Measurements from ENCODE around the gene GALNT4.

GALNT4 gene

GRCh38 chr12:89524541-89525304, at the start of gene GALNT4:
TSS of gene GALNT4 (minus strand) at chr12:89524796. CDS start at chr12:89524549, 247 bp downstream.
- H3K27ac ChIP-seq (ENCODE audit: low read depth in 2 of 2, low read length in 2 of 2) = peak within 1 kb of the TSS; percentile 91 to 92
- H3K9ac ChIP-seq (ENCODE audit: low read depth in 1 of 2, low read length in 2 of 2) = peak within 1 kb of the TSS; percentile 95 to 97
- no peaks in the 10 kb centered on the region for H3K9me3 ChIP-seq (ENCODE audit: control insufficient read depth in 2 of 2, low read length in 2 of 2)
- H3K36me3 ChIP-seq (ENCODE audit: control insufficient read depth in 2 of 2, insufficient read depth in 2 of 2, low read length in 2 of 2) = no peaks in the 10 kb centered on the region
- peaks cover 19 to 23% of the 10 kb centered on the region in 2 donors for H3K4me1 ChIP-seq (ENCODE audit: control insufficient read depth in 2 of 2, insufficient read depth in 2 of 2, low read length in 2 of 2)
- peak within 1 kb of the TSS; percentile 95 to 99 for H3K4me3 ChIP-seq (ENCODE audit: low read length in 2 of 2)
- H3K27me3 ChIP-seq (ENCODE audit: control insufficient read depth in 2 of 2, insufficient read depth in 2 of 2, low read length in 2 of 2) = no peaks in the 10 kb centered on the region

- H3K36me3 ChIP-seq (ENCODE audit: control insufficient read depth in 2 of 2, insufficient read depth in 2 of 2, low read length in 2 of 2) = no peaks in the 10 kb centered on the region
- H3K27me3 ChIP-seq (ENCODE audit: control insufficient read depth in 2 of 2, insufficient read depth in 2 of 2, low read length in 2 of 2) = no peaks in the 10 kb centered on the region
These were observed 48.6 kb upstream of the GALNT4 start for GRCh38 chr12:89573051-89573810.

GRCh38 chr12:89571491-89572195, 47.0 kb upstream of the GALNT4 start:
- H3K27ac ChIP-seq (ENCODE audit: low read depth in 2 of 2, low read length in 2 of 2) = no peak overlapping the region
- H3K27me3 ChIP-seq (ENCODE audit: control insufficient read depth in 2 of 2, insufficient read depth in 2 of 2, low read length in 2 of 2) = no peaks in the 10 kb centered on the region
- H3K36me3 ChIP-seq (ENCODE audit: control insufficient read depth in 2 of 2, insufficient read depth in 2 of 2, low read length in 2 of 2) = no peaks in the 10 kb centered on the region
- H3K9me3 ChIP-seq (ENCODE audit: control insufficient read depth in 2 of 2, low read length in 2 of 2) = no peaks in the 10 kb centered on the region
- H3K4me1 ChIP-seq (ENCODE audit: control insufficient read depth in 2 of 2, insufficient read depth in 2 of 2, low read length in 2 of 2) = no peaks in the 10 kb centered on the region
- H3K9ac ChIP-seq (ENCODE audit: low read depth in 1 of 2, low read length in 2 of 2) = no peak overlapping the region
- H3K4me3 ChIP-seq (ENCODE audit: low read length in 2 of 2) = no peak overlapping the region

More at GRCh38 chr12:89573051-89573810, 48.6 kb upstream of the GALNT4 start:
- Histone ChIP-seq H3K9me3 (ENCODE audit: control insufficient read depth in 2 of 2, low read length in 2 of 2) (no peaks in the 10 kb centered on the region), H3K9ac (ENCODE audit: low read depth in 1 of 2, low read length in 2 of 2) (no peak overlapping the region), H3K4me1 (ENCODE audit: control insufficient read depth in 2 of 2, insufficient read depth in 2 of 2, low read length in 2 of 2) (no peaks in the 10 kb centered on the region), H3K4me3 (ENCODE audit: low read length in 2 of 2) (no peak overlapping the region), H3K27ac (ENCODE audit: low read depth in 2 of 2, low read length in 2 of 2) (no peak overlapping the region)

GRCh38 chr12:89568484-89568883, 43.9 kb upstream of the GALNT4 start:
- Histone ChIP-seq H3K9me3 (ENCODE audit: control insufficient read depth in 2 of 2, low read length in 2 of 2) (no peaks in the 10 kb centered on the region), H3K27ac (ENCODE audit: low read depth in 2 of 2, low read length in 2 of 2) (no peak overlapping the region), H3K9ac (ENCODE audit: low read depth in 1 of 2, low read length in 2 of 2) (no peak overlapping the region), H3K36me3 (ENCODE audit: control insufficient read depth in 2 of 2, insufficient read depth in 2 of 2, low read length in 2 of 2) (no peaks in the 10 kb centered on the region), H3K4me3 (ENCODE audit: low read length in 2 of 2) (no peak overlapping the region), H3K27me3 (ENCODE audit: control insufficient read depth in 2 of 2, insufficient read depth in 2 of 2, low read length in 2 of 2) (no peaks in the 10 kb centered on the region), H3K4me1 (ENCODE audit: control insufficient read depth in 2 of 2, insufficient read depth in 2 of 2, low read length in 2 of 2) (no peaks in the 10 kb centered on the region)

- Histone ChIP-seq H3K27ac (ENCODE audit: low read depth in 2 of 2, low read length in 2 of 2) (no peak overlapping the region), H3K4me1 (ENCODE audit: control insufficient read depth in 2 of 2, insufficient read depth in 2 of 2, low read length in 2 of 2) (no peaks in the 10 kb centered on the region), H3K27me3 (ENCODE audit: control insufficient read depth in 2 of 2, insufficient read depth in 2 of 2, low read length in 2 of 2) (no peaks in the 10 kb centered on the region), H3K4me3 (ENCODE audit: low read length in 2 of 2) (no peak overlapping the region), H3K36me3 (ENCODE audit: control insufficient read depth in 2 of 2, insufficient read depth in 2 of 2, low read length in 2 of 2) (no peaks in the 10 kb centered on the region), H3K9me3 (ENCODE audit: control insufficient read depth in 2 of 2, low read length in 2 of 2) (no peaks in the 10 kb centered on the region), H3K9ac (ENCODE audit: low read depth in 1 of 2, low read length in 2 of 2) (no peak overlapping the region)
These were observed 43.2 kb upstream of the GALNT4 start for GRCh38 chr12:89567691-89568239.

GRCh38 chr12:89566615-89567014, 42.0 kb upstream of the GALNT4 start:
- no peak overlapping the region for H3K4me3 ChIP-seq (ENCODE audit: low read length in 2 of 2)
- H3K9me3 ChIP-seq (ENCODE audit: control insufficient read depth in 2 of 2, low read length in 2 of 2) = no peaks in the 10 kb centered on the region
- no peak overlapping the region for H3K27ac ChIP-seq (ENCODE audit: low read depth in 2 of 2, low read length in 2 of 2)
- no peaks in the 10 kb centered on the region for H3K4me1 ChIP-seq (ENCODE audit: control insufficient read depth in 2 of 2, insufficient read depth in 2 of 2, low read length in 2 of 2)
- no peaks in the 10 kb centered on the region for H3K36me3 ChIP-seq (ENCODE audit: control insufficient read depth in 2 of 2, insufficient read depth in 2 of 2, low read length in 2 of 2)
- no peak overlapping the region for H3K9ac ChIP-seq (ENCODE audit: low read depth in 1 of 2, low read length in 2 of 2)
- no peaks in the 10 kb centered on the region for H3K27me3 ChIP-seq (ENCODE audit: control insufficient read depth in 2 of 2, insufficient read depth in 2 of 2, low read length in 2 of 2)

GRCh38 chr12:89565002-89565401, 40.4 kb upstream of the GALNT4 start:
- no peaks in the 10 kb centered on the region for H3K36me3 ChIP-seq (ENCODE audit: control insufficient read depth in 2 of 2, insufficient read depth in 2 of 2, low read length in 2 of 2)
- H3K4me3 ChIP-seq (ENCODE audit: low read length in 2 of 2) = no peak overlapping the region
- H3K4me1 ChIP-seq (ENCODE audit: control insufficient read depth in 2 of 2, insufficient read depth in 2 of 2, low read length in 2 of 2) = no peaks in the 10 kb centered on the region

GRCh38 chr12:89559753-89560152, 35.2 kb upstream of the GALNT4 start:
- Histone ChIP-seq H3K36me3 (ENCODE audit: control insufficient read depth in 2 of 2, insufficient read depth in 2 of 2, low read length in 2 of 2) (no peaks in the 10 kb centered on the region), H3K9me3 (ENCODE audit: control insufficient read depth in 2 of 2, low read length in 2 of 2) (no peaks in the 10 kb centered on the region), H3K4me3 (ENCODE audit: low read length in 2 of 2) (no peak overlapping the region), H3K27ac (ENCODE audit: low read depth in 2 of 2, low read length in 2 of 2) (no peak overlapping the region), H3K9ac (ENCODE audit: low read depth in 1 of 2, low read length in 2 of 2) (no peak overlapping the region), H3K4me1 (ENCODE audit: control insufficient read depth in 2 of 2, insufficient read depth in 2 of 2, low read length in 2 of 2) (no peaks in the 10 kb centered on the region), H3K27me3 (ENCODE audit: control insufficient read depth in 2 of 2, insufficient read depth in 2 of 2, low read length in 2 of 2) (no peaks in the 10 kb centered on the region)

More at GRCh38 chr12:89565002-89565401, 40.4 kb upstream of the GALNT4 start:
- no peaks in the 10 kb centered on the region for H3K27me3 ChIP-seq (ENCODE audit: control insufficient read depth in 2 of 2, insufficient read depth in 2 of 2, low read length in 2 of 2)
- no peak overlapping the region for H3K9ac ChIP-seq (ENCODE audit: low read depth in 1 of 2, low read length in 2 of 2)
- no peak overlapping the region for H3K27ac ChIP-seq (ENCODE audit: low read depth in 2 of 2, low read length in 2 of 2)
- H3K9me3 ChIP-seq (ENCODE audit: control insufficient read depth in 2 of 2, low read length in 2 of 2) = no peaks in the 10 kb centered on the region

GRCh38 chr12:89556976-89557375, 32.4 kb upstream of the GALNT4 start:
- Histone ChIP-seq H3K9ac (ENCODE audit: low read depth in 1 of 2, low read length in 2 of 2) (no peak overlapping the region), H3K4me3 (ENCODE audit: low read length in 2 of 2) (no peak overlapping the region)

More at GRCh38 chr12:89556976-89557375, 32.4 kb upstream of the GALNT4 start:
- no peaks in the 10 kb centered on the region for H3K9me3 ChIP-seq (ENCODE audit: control insufficient read depth in 2 of 2, low read length in 2 of 2)
- no peaks in the 10 kb centered on the region for H3K36me3 ChIP-seq (ENCODE audit: control insufficient read depth in 2 of 2, insufficient read depth in 2 of 2, low read length in 2 of 2)
- H3K27ac ChIP-seq (ENCODE audit: low read depth in 2 of 2, low read length in 2 of 2) = no peak overlapping the region
- no peaks in the 10 kb centered on the region for H3K27me3 ChIP-seq (ENCODE audit: control insufficient read depth in 2 of 2, insufficient read depth in 2 of 2, low read length in 2 of 2)
- H3K4me1 ChIP-seq (ENCODE audit: control insufficient read depth in 2 of 2, insufficient read depth in 2 of 2, low read length in 2 of 2) = no peaks in the 10 kb centered on the region

All from mucosa of rectum (tissue), 2 donors.